Osteoblast (primary cell): ENCODE results near the gene GADD45A. TPM values are rescaled to one million over a fixed set of nuclear protein-coding genes. Genes with fewer than 3 reads are reported as not detected.
A peak's percentile ranks its signal among the peaks of the same experiment; 100 is the strongest.
"Not testable (repeated sequence)": the region's sequence is repeated elsewhere in the genome, so short reads cannot be mapped to it uniquely, and the experiment has no call there.

Experiments used
- DNase-seq: peaks from one replicate; pipeline ENCODE4 v3.0.0; 2011; ENCODE audit warnings: low spot score, mixed read lengths; ENCODE audit not compliant: insufficient read length; ENCODE audit errors: missing footprints
- H2AFZ ChIP-seq: 2 replicates; pipeline ENCODE4 v1.6.0; 2011; ENCODE audit warnings: mild to moderate bottlenecking, low read length
- H3K27ac ChIP-seq: 2 replicates; pipeline ENCODE4 v1.5.1; 2011; ENCODE audit warnings: mild to moderate bottlenecking, low read depth, low read length, moderate library complexity
- H3K27me3 ChIP-seq: 2 replicates; pipeline ENCODE4 v1.6.0; 2012; ENCODE audit warnings: mild to moderate bottlenecking, control low read depth, inconsistent platforms, low read length, moderate library complexity; ENCODE audit not compliant: insufficient read depth
- H3K36me3 ChIP-seq: 2 replicates; pipeline ENCODE4 v1.5.1; 2011; ENCODE audit warnings: mild to moderate bottlenecking, low read length, control low read depth, moderate library complexity; ENCODE audit not compliant: insufficient read depth
- H3K4me1 ChIP-seq: 2 replicates; pipeline ENCODE4 v1.5.1; 2011; ENCODE audit warnings: mild to moderate bottlenecking, low read length, control low read depth, moderate library complexity; ENCODE audit not compliant: insufficient read depth
- H3K4me2 ChIP-seq: 2 replicates; pipeline ENCODE4 v1.6.0; 2011; ENCODE audit warnings: mild to moderate bottlenecking, low read length; ENCODE audit not compliant: insufficient read depth
- H3K4me3 ChIP-seq: fragments of 200-600 bp; sonication (generic); 3 replicates; pipeline ENCODE4 v1.5.1; 2012; ENCODE audit warnings: mild to moderate bottlenecking, low read length, inconsistent platforms; ENCODE audit not compliant: insufficient read depth
- H3K79me2 ChIP-seq: 2 replicates; pipeline ENCODE4 v1.6.0; 2012; ENCODE audit warnings: mild to moderate bottlenecking, low read length, control low read depth, inconsistent platforms; ENCODE audit not compliant: insufficient read depth
- H3K9me3 ChIP-seq: 2 replicates; pipeline ENCODE4 v1.5.1; 2011; ENCODE audit warnings: low read depth, low read length, control low read depth
- H4K20me1 ChIP-seq: 2 replicates; pipeline ENCODE4 v1.6.0; 2012; ENCODE audit warnings: mild to moderate bottlenecking, low read length, control low read depth; ENCODE audit not compliant: insufficient read depth
- total RNA-seq: library from RNA; depleted of rRNA; stranded (reverse); fragments of >200 nt; gene quantifications from 2 replicates; pipeline ENCODE4 v1.2.3, GENCODE V29; 2012
- TF ChIP-seq, protein P1 (sequence below): IDR thresholded peaks from 2 replicates; pipeline ENCODE4 v1.5.1; 2011; ENCODE audit warnings: mild to moderate bottlenecking, low read depth, low read length, moderate library complexity; ENCODE audit errors: extremely low read depth

GADD45A gene
- total RNA-seq, 1 donor = 48.9 TPM

GRCh38 chr1:67726224-67726623 is 41.2 kb downstream of the GADD45A start:
- no peaks in the 10 kb centered on the region for H3K9me3 ChIP-seq
- H3K4me3 ChIP-seq = no peak overlapping the region
- no peak for DNase-seq
- H4K20me1 ChIP-seq = peaks cover 24% of the 10 kb centered on the region
- no peak overlapping the region for H3K4me2 ChIP-seq
- peaks cover 65% of the 10 kb centered on the region for H3K79me2 ChIP-seq
- no peaks in the 10 kb centered on the region for H3K27me3 ChIP-seq
- peaks cover 58% of the 10 kb centered on the region for H3K4me1 ChIP-seq
- TF ChIP-seq, protein P1, sequence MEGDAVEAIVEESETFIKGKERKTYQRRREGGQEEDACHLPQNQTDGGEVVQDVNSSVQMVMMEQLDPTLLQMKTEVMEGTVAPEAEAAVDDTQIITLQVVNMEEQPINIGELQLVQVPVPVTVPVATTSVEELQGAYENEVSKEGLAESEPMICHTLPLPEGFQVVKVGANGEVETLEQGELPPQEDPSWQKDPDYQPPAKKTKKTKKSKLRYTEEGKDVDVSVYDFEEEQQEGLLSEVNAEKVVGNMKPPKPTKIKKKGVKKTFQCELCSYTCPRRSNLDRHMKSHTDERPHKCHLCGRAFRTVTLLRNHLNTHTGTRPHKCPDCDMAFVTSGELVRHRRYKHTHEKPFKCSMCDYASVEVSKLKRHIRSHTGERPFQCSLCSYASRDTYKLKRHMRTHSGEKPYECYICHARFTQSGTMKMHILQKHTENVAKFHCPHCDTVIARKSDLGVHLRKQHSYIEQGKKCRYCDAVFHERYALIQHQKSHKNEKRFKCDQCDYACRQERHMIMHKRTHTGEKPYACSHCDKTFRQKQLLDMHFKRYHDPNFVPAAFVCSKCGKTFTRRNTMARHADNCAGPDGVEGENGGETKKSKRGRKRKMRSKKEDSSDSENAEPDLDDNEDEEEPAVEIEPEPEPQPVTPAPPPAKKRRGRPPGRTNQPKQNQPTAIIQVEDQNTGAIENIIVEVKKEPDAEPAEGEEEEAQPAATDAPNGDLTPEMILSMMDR = no peak
- no peak overlapping the region for H2AFZ ChIP-seq
- H3K36me3 ChIP-seq = no peaks in the 10 kb centered on the region
- peak overlapping the region; percentile 75 for H3K27ac ChIP-seq

DNA sequence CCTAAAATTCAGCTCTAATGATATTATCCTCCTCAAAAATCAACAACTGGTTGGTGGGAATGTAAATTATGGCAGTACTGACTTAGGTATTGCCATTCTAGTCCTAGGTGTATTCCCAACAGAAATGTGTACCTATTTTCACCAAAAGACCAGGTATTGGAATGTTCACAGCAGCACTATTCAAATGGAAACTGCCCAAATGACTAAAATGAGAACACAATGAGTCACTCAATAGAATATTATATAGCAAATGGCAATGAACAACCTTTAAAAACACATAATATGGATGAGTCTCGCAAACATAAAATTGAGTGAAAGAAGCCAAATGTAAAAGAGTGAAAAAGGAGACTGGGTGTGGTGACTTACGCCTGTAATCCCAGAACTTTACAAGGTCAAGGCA is 44.9 kb downstream of the GADD45A start:
- H3K27ac ChIP-seq = no peak overlapping the region
- peaks cover 5% of the 10 kb centered on the region for H3K36me3 ChIP-seq
- no peak overlapping the region for H3K4me3 ChIP-seq
- no peaks in the 10 kb centered on the region for H3K27me3 ChIP-seq
- no peak overlapping the region for H2AFZ ChIP-seq
- TF ChIP-seq, protein P1 = no peak
- no peaks in the 10 kb centered on the region for H3K9me3 ChIP-seq
- H3K79me2 ChIP-seq = peaks cover 77% of the 10 kb centered on the region
- no peak for DNase-seq
- peaks cover 36% of the 10 kb centered on the region for H3K4me1 ChIP-seq
- peaks cover 19% of the 10 kb centered on the region for H4K20me1 ChIP-seq
- H3K4me2 ChIP-seq = no peak overlapping the region

GRCh38 chr1:67730312-67730711 is 45.3 kb downstream of the GADD45A start:
- Histone ChIP-seq H4K20me1 (peaks cover 19% of the 10 kb centered on the region), H3K4me1 (peaks cover 35% of the 10 kb centered on the region), H3K79me2 (peaks cover 82% of the 10 kb centered on the region)
- not testable (repeated sequence) for H2AFZ ChIP-seq, DNase-seq, H3K36me3 ChIP-seq, H3K27me3 ChIP-seq, H3K4me3 ChIP-seq, H3K9me3 ChIP-seq, H3K27ac ChIP-seq, H3K4me2 ChIP-seq

- H3K36me3 ChIP-seq = peaks cover 10% of the 10 kb centered on the region
- H3K27me3 ChIP-seq = no peaks in the 10 kb centered on the region
- H3K27ac ChIP-seq = no peak overlapping the region
- H4K20me1 ChIP-seq = peaks cover 19% of the 10 kb centered on the region
- DNase-seq = no peak
- H3K4me3 ChIP-seq = no peak overlapping the region
- H3K9me3 ChIP-seq = no peaks in the 10 kb centered on the region
- TF ChIP-seq, protein P1 = no peak
- H3K79me2 ChIP-seq = peaks cover 84% of the 10 kb centered on the region
- H3K4me1 ChIP-seq = peaks cover 35% of the 10 kb centered on the region
- H2AFZ ChIP-seq = no peak overlapping the region
- no peak overlapping the region for H3K4me2 ChIP-seq
Measured at GRCh38 chr1:67731322-67731721, 46.3 kb downstream of the GADD45A start.

DNA sequence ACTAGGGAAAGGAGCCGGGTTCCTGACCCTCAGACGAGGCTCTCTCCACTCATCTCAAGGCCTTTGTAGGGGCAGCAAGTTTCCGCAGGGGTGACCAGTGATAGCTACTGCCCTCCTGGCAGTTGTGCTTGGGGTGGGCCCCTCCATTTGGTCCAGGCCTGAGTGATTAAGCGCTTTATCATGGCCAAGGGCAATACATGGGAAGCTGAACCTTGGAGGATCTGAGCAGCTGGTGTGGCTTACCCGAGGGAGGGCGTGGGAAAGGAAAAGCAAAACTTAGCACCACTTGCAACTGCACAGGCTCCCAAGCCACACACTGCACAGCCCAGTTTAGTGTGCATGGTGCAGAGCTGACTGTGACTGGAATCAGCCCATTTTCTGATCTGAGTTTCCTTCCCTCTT is 47.8 kb downstream of the GADD45A start:
- H3K27me3 ChIP-seq = no peaks in the 10 kb centered on the region
- H2AFZ ChIP-seq = no peak overlapping the region
- H3K4me1 ChIP-seq = peaks cover 36% of the 10 kb centered on the region
- no peaks in the 10 kb centered on the region for H3K9me3 ChIP-seq
- peaks cover 89% of the 10 kb centered on the region for H3K79me2 ChIP-seq
- TF ChIP-seq, protein P1 = no peak
- no peak overlapping the region for H3K4me3 ChIP-seq
- DNase-seq = peak; percentile 90
- H3K27ac ChIP-seq = peak overlapping the region; percentile 51
- peaks cover 10% of the 10 kb centered on the region for H3K36me3 ChIP-seq
- H3K4me2 ChIP-seq = no peak overlapping the region
- H4K20me1 ChIP-seq = peaks cover 19% of the 10 kb centered on the region
